ENCODE measurements around the gene COL4A1.

The COL4A1 gene

DNA sequence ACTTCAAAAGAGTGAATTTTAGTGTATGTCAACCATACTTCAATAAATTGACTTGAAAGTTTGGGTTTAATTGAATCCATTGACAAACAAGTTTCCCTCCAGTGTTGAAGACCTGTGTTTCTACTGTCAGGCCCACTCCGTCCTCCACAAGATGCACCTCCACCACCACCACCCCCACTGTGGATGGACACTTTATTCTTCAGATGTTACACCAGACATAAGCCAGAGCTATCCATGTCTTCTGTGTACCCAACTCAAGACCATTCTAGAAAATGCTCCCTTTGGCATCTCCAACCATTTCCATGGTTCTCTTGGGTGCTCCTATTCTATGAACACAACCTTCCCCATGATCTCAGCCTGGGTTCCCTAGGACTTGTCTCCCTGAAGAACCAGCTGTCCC, 207.0 kb downstream of the COL4A1 start:
- DNase-seq: no peak

Data from NCI-H1105 treated with DMSO at 0.1 percent for 48 hours (cell line).